SK-N-SH (cell line): Measurements from ENCODE around the gene CDHR3. TPM values are rescaled to one million over a fixed set of nuclear protein-coding genes. Genes with fewer than 3 reads are reported as not detected.

Source experiments
- CTCF ChIA-PET: fragments of 300-600, 350-600 bp; formaldehyde crosslinking; extraction: SDS; loops from one replicate; lab custom pipeline; 2021; lab: Yijun Ruan, JAX
- POLR2A ChIA-PET: fragments of 350-600 bp; sonication (Branson Sonifier 250); formaldehyde crosslinking; extraction: SDS; loops from one replicate; lab custom pipeline; 2020; ENCODE audit warnings: antibody characterized with exemption, inconsistent platforms; lab: Yijun Ruan, JAX
- DNase-seq: peaks from one replicate; pipeline ENCODE4 v3.0.0; 2012
- H2AFZ ChIP-seq: fragments of 200-600 bp; sonication (generic); 2 replicates; pipeline ENCODE4 v1.8.1; 2016; ENCODE audit warnings: antibody characterized with exemption, mild to moderate bottlenecking, low read depth
- H3F3A ChIP-seq: fragments of 200-600 bp; sonication (generic); replicated peaks from 2 replicates; pipeline ENCODE3; 2016; ENCODE audit warnings: antibody characterized with exemption, mild to moderate bottlenecking; ENCODE audit not compliant: insufficient read depth
- H3K27ac ChIP-seq, 2 experiments: fragments of 200-500 bp in 1 of 2; fragments of 200-600 bp in 1 of 2; sonication (Bioruptor generic) in 1 of 2; sonication (generic), shearing (Covaris generic) in 1 of 2; 2 replicates each; pipeline versions ENCODE4 v1.5.1 to v1.6.1; 2014 to 2016; ENCODE audit warnings: low read depth in 2 of 2, inconsistent platforms in 1 of 2, low read length in 1 of 2, mild to moderate bottlenecking in 1 of 2, mixed read lengths in 1 of 2
- H3K27me3 ChIP-seq: fragments of 200-600 bp; sonication (generic), shearing (Covaris generic); 2 replicates; pipeline ENCODE4 v1.6.1; 2016; ENCODE audit warnings: mixed run types; ENCODE audit not compliant: insufficient read depth
- H3K36me3 ChIP-seq, 2 experiments: fragments of 200-500 bp in 1 of 2; fragments of 200-600 bp in 1 of 2; sonication (Bioruptor generic) in 1 of 2; sonication (generic) in 1 of 2; replicated peaks in 1 of 2; 2 replicates each; pipeline versions ENCODE3 to v1.5.1; 2014 to 2016; ENCODE audit warnings: low read length in 1 of 2, mild to moderate bottlenecking in 1 of 2; ENCODE audit not compliant: insufficient read depth in 2 of 2, control insufficient read depth in 1 of 2
- H3K4me1 ChIP-seq, 2 experiments: fragments of 200-500 bp in 1 of 2; fragments of 200-600 bp in 1 of 2; sonication (Bioruptor generic) in 1 of 2; sonication (generic), shearing (Covaris generic) in 1 of 2; 2 replicates each; pipeline versions ENCODE4 v1.5.1 to v1.6.1; 2014 to 2016; ENCODE audit warnings: low read depth in 1 of 2, low read length in 1 of 2, mixed run types in 1 of 2; ENCODE audit not compliant: insufficient read depth in 2 of 2, control insufficient read depth in 1 of 2
- H3K4me2 ChIP-seq: fragments of 200-600 bp; sonication (generic), shearing (Covaris generic); 2 replicates; pipeline ENCODE4 v1.6.1; 2017; ENCODE audit warnings: mixed run types
- H3K4me3 ChIP-seq, 2 experiments: fragments of 200-500 bp in 1 of 2; fragments of 200-600 bp in 1 of 2; sonication (Bioruptor generic) in 1 of 2; sonication (generic), shearing (Covaris generic) in 1 of 2; 2 replicates each; pipeline versions ENCODE4 v1.5.1 to v1.8.1; 2014 to 2016; ENCODE audit warnings: low read depth in 2 of 2, inconsistent platforms in 1 of 2, low read length in 1 of 2, mild to moderate bottlenecking in 1 of 2, mixed read lengths in 1 of 2, moderate library complexity in 1 of 2
- H3K79me2 ChIP-seq: fragments of 200-600 bp; sonication (generic); 2 replicates; pipeline ENCODE4 v1.8.1; 2017; ENCODE audit warnings: mild to moderate bottlenecking; ENCODE audit not compliant: insufficient read depth
- H3K9ac ChIP-seq: fragments of 200-600 bp; sonication (generic); 2 replicates; pipeline ENCODE4 v1.6.1; 2017; ENCODE audit warnings: mixed run types
- H3K9me2 ChIP-seq: fragments of 200-600 bp; sonication (generic); 2 replicates; pipeline ENCODE4 v1.6.1; 2017; ENCODE audit warnings: mixed run types
- H3K9me3 ChIP-seq: fragments of 200-600 bp; sonication (generic); 2 replicates; pipeline ENCODE4 v1.6.1; 2017; ENCODE audit warnings: mixed run types, mild to moderate bottlenecking, moderate library complexity
- H4K20me1 ChIP-seq: fragments of 200-600 bp; sonication (generic); 2 replicates; pipeline ENCODE4 v1.6.1; 2017; ENCODE audit warnings: mild to moderate bottlenecking, mixed run types; ENCODE audit not compliant: insufficient read depth
- EP300 ChIP-seq, 2 experiments: IDR thresholded peaks; 2 replicates each; pipeline versions ENCODE4 v1.4.0 to v1.6.1; 2012; ENCODE audit warnings: borderline replicate concordance in 1 of 2, low read depth in 1 of 2, low read length in 1 of 2
- EZH2phosphoT487 ChIP-seq: fragments of 200-600 bp; sonication (generic); IDR thresholded peaks from 2 replicates; pipeline ENCODE4 v1.6.1; 2017; ENCODE audit warnings: low read depth, mixed run types, mild to moderate bottlenecking, antibody characterized with exemption, moderate library complexity, borderline replicate concordance
- FOSL2 ChIP-seq: IDR thresholded peaks from 2 replicates; pipeline ENCODE4 v1.4.0; 2012; ENCODE audit warnings: low read depth, mild to moderate bottlenecking, moderate library complexity, borderline replicate concordance
- FOXJ3 ChIP-seq: sonication (generic); formaldehyde crosslinking; IDR thresholded peaks from 2 replicates; pipeline ENCODE4 v1.5.1; 2020; ENCODE audit warnings: mild to moderate bottlenecking, missing genetic modification reagents
- FOXM1 ChIP-seq: IDR thresholded peaks from 2 replicates; pipeline ENCODE4 v1.4.0; 2012; ENCODE audit warnings: low read depth, mild to moderate bottlenecking
- GABPA ChIP-seq: IDR thresholded peaks from 2 replicates; pipeline ENCODE4 v1.4.0; 2012; ENCODE audit warnings: low read depth, mild to moderate bottlenecking
- IRF3 ChIP-seq: fragments of 150-350 bp; IDR thresholded peaks from 2 replicates; pipeline ENCODE4 v1.6.1; 2016; ENCODE audit warnings: mild to moderate bottlenecking, low read depth, low read length
- JUND ChIP-seq: IDR thresholded peaks from 2 replicates; pipeline ENCODE4 v1.4.0; 2012
- MEF2A ChIP-seq: IDR thresholded peaks from 2 replicates; pipeline ENCODE4 v1.4.0; 2012; ENCODE audit warnings: low read depth, borderline replicate concordance
- NFIC ChIP-seq: IDR thresholded peaks from 2 replicates; pipeline ENCODE4 v1.4.0; 2012; ENCODE audit warnings: borderline replicate concordance
- NRF1 ChIP-seq: IDR thresholded peaks from 2 replicates; pipeline ENCODE4 v1.6.1; 2012; ENCODE audit warnings: low read depth, mild to moderate bottlenecking, low read length
- RAD21 ChIP-seq: IDR thresholded peaks from 2 replicates; pipeline ENCODE4 v1.6.1; 2012; ENCODE audit warnings: mild to moderate bottlenecking, low read length
- RCOR1 ChIP-seq: fragments of 150-350 bp; IDR thresholded peaks from 2 replicates; pipeline ENCODE4 v1.6.1; 2017; ENCODE audit warnings: antibody characterized with exemption, low read length
- RFX5 ChIP-seq: IDR thresholded peaks from 2 replicates; pipeline ENCODE4 v1.6.1; 2012; ENCODE audit warnings: mild to moderate bottlenecking, improper control_type of control experiment, low read length
- RXRA ChIP-seq: IDR thresholded peaks from 2 replicates; pipeline ENCODE4 v1.4.0; 2012; ENCODE audit warnings: low read depth, mild to moderate bottlenecking, borderline replicate concordance
- SIN3A ChIP-seq: IDR thresholded peaks from 2 replicates; pipeline ENCODE4 v1.6.1; 2012; ENCODE audit warnings: low read depth, mild to moderate bottlenecking, low read length, moderate library complexity, borderline replicate concordance
- TAF1 ChIP-seq: IDR thresholded peaks from 2 replicates; pipeline ENCODE4 v1.6.1; 2012; ENCODE audit warnings: low read depth, mild to moderate bottlenecking, low read length, moderate library complexity, borderline replicate concordance
- TEAD4 ChIP-seq: IDR thresholded peaks from 2 replicates; pipeline ENCODE4 v1.4.0; 2012; ENCODE audit warnings: mild to moderate bottlenecking, borderline replicate concordance; ENCODE audit not compliant: insufficient read depth
- WGBS: methylation state at CpG from one replicate; pipeline ENCODE4 v1.1.6; 2017; ENCODE audit warnings: low lambda C conversion rate; 5-methylcytosine and 5-hydroxymethylcytosine counted together
- polyA plus RNA-seq, 3 experiments: library from polyadenylated mRNA; depleted of rRNA; stranded (reverse); fragments of >200 nt; gene quantifications; 2 replicates each; pipeline ENCODE4 v1.2.3, GENCODE V29; 2012

Gene CDHR3
- polyA plus RNA-seq, 1 of the 3 experiments (the other 2 are of a cell fraction): 7.5 TPM

- no peak overlapping the region for H3K4me2 ChIP-seq
- no peaks in the 10 kb centered on the region for H4K20me1 ChIP-seq
- H3K4me3 ChIP-seq: no peak overlapping the region
- no peaks in the 10 kb centered on the region for H3K79me2 ChIP-seq
- DNase-seq: no peak
- no peak overlapping the region for H3K27ac ChIP-seq
- CTCF ChIA-PET: interaction anchor here (0.8 to 1.8 kb wide), 5 partner anchors 24 to 84 kb away, joined by 3 to 5 read pairs (median 3); no protein-coding TSS in a partner anchor
- TF ChIP-seq RAD21 (no peak), SIN3A (no peak), RCOR1 (no peak), GABPA (no peak), RXRA (no peak), NRF1 (no peak), RFX5 (no peak), MEF2A (no peak), FOXJ3 (CRISPR knock-in tag) (no peak), FOXM1 (no peak), EZH2phosphoT487 (no peak), EP300 (IDR thresholded peaks at IDR 0.05; ENCODE audit: borderline replicate concordance in 1 of 2, low read depth in 1 of 2, low read length in 1 of 2) (no peak), FOSL2 (no peak)
- 68% methylated on average over 3 of the region's 3 CpGs for WGBS
- POLR2A ChIA-PET: no interaction called here
- H3K9ac ChIP-seq: no peak overlapping the region
- H3K4me1 ChIP-seq: peaks cover 0 to 6% of the 10 kb centered on the region in 2 experiments; a peak in 1 of 4 replicates
- H2AFZ ChIP-seq: no peak overlapping the region
- no peaks in the 10 kb centered on the region for H3K9me2 ChIP-seq
- no peaks in the 10 kb centered on the region for H3K36me3 ChIP-seq
- H3K9me3 ChIP-seq: 0 out of 2 replicates have a peak, but pooled peaks cover 8% of the 10 kb centered on the region
- no peaks in the 10 kb centered on the region; the same call in 1 of the 2 replicates for H3K27me3 ChIP-seq
- H3F3A ChIP-seq: no peaks in the 10 kb centered on the region
Measured at GRCh38 chr7:105958012-105958411, 5.1 kb upstream of the CDHR3 start.

GRCh38 chr7:105962353-105962752 is 711 bp upstream of the CDHR3 start:
- no peaks in the 10 kb centered on the region for H3F3A ChIP-seq
- no peaks in the 10 kb centered on the region for H3K36me3 ChIP-seq
- no peak overlapping the region for H2AFZ ChIP-seq
- no peaks in the 10 kb centered on the region for H3K9me2 ChIP-seq
- H3K4me3 ChIP-seq: no peak overlapping the region
- DNase-seq: no peak
- no peaks in the 10 kb centered on the region; the same call in 1 of the 2 replicates for H3K27me3 ChIP-seq
- CTCF ChIA-PET: no interaction called here
- peaks cover 0 to 2% of the 10 kb centered on the region in 2 experiments; a peak in 1 of 4 replicates for H3K4me1 ChIP-seq
- POLR2A ChIA-PET: no interaction called here
- TF ChIP-seq JUND (no peak), FOXJ3 (CRISPR knock-in tag) (no peak), NFIC (no peak), SIN3A (no peak), RAD21 (no peak), IRF3 (no peak), GABPA (no peak), TEAD4 (no peak), TAF1 (no peak), RXRA (no peak)
- no peaks in the 10 kb centered on the region for H3K9me3 ChIP-seq
- WGBS: 80% methylated on average over 7 of the region's 7 CpGs
- H3K79me2 ChIP-seq: no peaks in the 10 kb centered on the region
- H3K27ac ChIP-seq: no peak overlapping the region
- no peaks in the 10 kb centered on the region for H4K20me1 ChIP-seq
- no peak overlapping the region for H3K9ac ChIP-seq
- no peak overlapping the region for H3K4me2 ChIP-seq
